Measurements from ENCODE around the gene F2.

Gene F2

DNA sequence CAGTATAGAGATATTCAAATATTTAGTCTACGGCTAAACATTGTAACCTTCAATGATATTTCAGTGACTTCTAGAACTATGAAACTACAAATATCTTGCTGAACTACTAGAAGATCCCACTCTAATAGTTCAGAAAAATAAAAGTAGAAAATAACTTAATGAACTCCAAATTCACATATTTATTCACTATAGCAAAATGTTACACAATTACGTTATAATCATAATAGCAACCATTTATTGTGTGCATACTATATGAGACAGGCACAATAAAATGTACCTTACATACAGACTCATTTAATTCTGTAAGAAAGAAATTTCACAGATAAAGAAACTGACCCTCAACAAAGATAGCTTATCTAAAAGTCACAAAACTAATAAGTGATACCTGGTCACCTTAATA is 57.9 kb downstream of the F2 start:
- no peaks in the 10 kb centered on the region for H3K9me3 ChIP-seq (ENCODE audit: control insufficient read depth in 2 of 2, low read length in 2 of 2)
- H3K27ac ChIP-seq (ENCODE audit: low read length): no peak overlapping the region
- H3K9ac ChIP-seq (ENCODE audit: low read length in 2 of 2): no peak overlapping the region
- H3K4me3 ChIP-seq (ENCODE audit: low read length in 2 of 2): no peak overlapping the region
- peaks cover 26 to 33% of the 10 kb centered on the region in 2 donors for H3K36me3 ChIP-seq (ENCODE audit: control insufficient read depth in 2 of 2, insufficient read depth in 2 of 2, low read length in 2 of 2)
- H3K4me1 ChIP-seq (ENCODE audit: control insufficient read depth, insufficient read depth, low read length): no peaks in the 10 kb centered on the region
- no peaks in the 10 kb centered on the region for H3K27me3 ChIP-seq (ENCODE audit: control insufficient read depth in 1 of 2, insufficient read depth in 2 of 2, low read length in 2 of 2)

- no peaks in the 10 kb centered on the region for H3K9me3 ChIP-seq (ENCODE audit: control insufficient read depth in 2 of 2, low read length in 2 of 2)
- no peak overlapping the region for H3K9ac ChIP-seq (ENCODE audit: low read length in 2 of 2)
- H3K27me3 ChIP-seq (ENCODE audit: control insufficient read depth in 1 of 2, insufficient read depth in 2 of 2, low read length in 2 of 2): no peaks in the 10 kb centered on the region
- H3K4me1 ChIP-seq (ENCODE audit: control insufficient read depth, insufficient read depth, low read length): no peaks in the 10 kb centered on the region
- H3K27ac ChIP-seq (ENCODE audit: low read length): no peak overlapping the region
- H3K36me3 ChIP-seq (ENCODE audit: control insufficient read depth in 2 of 2, insufficient read depth in 2 of 2, low read length in 2 of 2): peaks cover 26 to 29% of the 10 kb centered on the region in 2 donors
- no peak overlapping the region for H3K4me3 ChIP-seq (ENCODE audit: low read length in 2 of 2)
Observed at GRCh38 chr11:46778416-46778815, 59.4 kb downstream of the F2 start.
